IPS-18a (cell line): ENCODE measurements around the gene MFAP2.

Source experiments
- H3K27ac ChIP-seq: one replicate; pipeline ENCODE4 v1.5.1; 2013; ENCODE audit warnings: low read length
- H3K27me3 ChIP-seq: one replicate; pipeline ENCODE4 v1.6.1; 2013; ENCODE audit warnings: mild to moderate bottlenecking, low read length; ENCODE audit not compliant: control insufficient read depth, insufficient read depth
- H3K36me3 ChIP-seq: one replicate; pipeline ENCODE4 v1.6.1; 2013; ENCODE audit warnings: low read depth, low read length; ENCODE audit not compliant: control insufficient read depth
- H3K4me1 ChIP-seq: one replicate; pipeline ENCODE4 v1.6.1; 2013; ENCODE audit warnings: low read depth, low read length; ENCODE audit not compliant: control insufficient read depth
- H3K4me3 ChIP-seq: one replicate; pipeline ENCODE4 v1.5.1; 2013; ENCODE audit warnings: low read length
- H3K9ac ChIP-seq: one replicate; pipeline ENCODE4 v1.6.1; 2013; ENCODE audit warnings: mild to moderate bottlenecking, low read length, moderate library complexity
- H3K9me3 ChIP-seq: one replicate; pipeline ENCODE4 v1.6.1; 2013; ENCODE audit warnings: low read depth, low read length; ENCODE audit not compliant: control insufficient read depth

Gene MFAP2

DNA sequence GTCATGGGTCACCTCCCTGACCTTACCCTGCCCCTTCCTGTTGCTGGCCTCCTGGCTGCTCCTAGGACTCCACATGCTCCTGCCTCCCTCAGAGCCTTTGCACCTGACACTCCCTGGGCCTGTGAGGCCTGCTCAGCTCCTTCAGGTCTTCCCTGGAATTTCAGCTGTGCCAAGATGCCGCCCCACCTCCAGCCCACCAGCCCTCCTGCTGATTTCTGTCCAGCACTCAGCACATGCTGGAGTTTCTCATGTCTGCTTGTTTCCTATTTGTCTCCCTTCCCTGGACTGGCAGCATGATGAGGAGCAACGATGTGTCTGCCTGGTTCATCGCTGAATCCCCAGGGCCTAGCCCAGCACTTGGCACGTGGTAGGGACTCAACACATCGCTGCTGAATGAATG, 3.0 kb downstream of the MFAP2 start:
- Histone ChIP-seq H3K9ac (no peak overlapping the region), H3K36me3 (no peaks in the 10 kb centered on the region), H3K27me3 (peaks cover 5% of the 10 kb centered on the region), H3K27ac (no peak overlapping the region), H3K4me3 (no peak overlapping the region), H3K4me1 (peaks cover 5% of the 10 kb centered on the region), H3K9me3 (no peaks in the 10 kb centered on the region)

DNA sequence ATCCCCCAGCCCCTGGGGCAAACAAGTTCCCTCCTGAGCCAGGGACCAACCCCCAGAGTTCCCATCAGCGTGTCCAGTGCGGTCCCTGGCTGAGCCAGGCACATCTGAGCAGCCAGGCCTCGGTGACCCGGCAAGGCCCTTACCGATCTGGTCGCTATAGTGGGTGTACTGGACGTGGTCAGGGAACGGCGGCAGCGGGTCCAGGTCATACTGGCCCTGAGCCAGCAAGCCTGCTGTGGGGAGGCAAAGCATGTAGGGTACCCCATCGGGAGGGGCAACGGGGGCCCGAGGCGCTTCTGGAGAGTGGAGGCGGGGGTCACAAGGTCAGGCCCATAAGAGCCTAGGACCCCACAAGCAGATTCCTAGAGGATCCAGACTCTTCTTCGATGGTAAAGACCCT, 3.5 kb downstream of the MFAP2 start:
- no peaks in the 10 kb centered on the region for H3K9me3 ChIP-seq
- peaks cover 5% of the 10 kb centered on the region for H3K4me1 ChIP-seq
- H3K4me3 ChIP-seq = no peak overlapping the region
- H3K36me3 ChIP-seq = no peaks in the 10 kb centered on the region
- no peak overlapping the region for H3K9ac ChIP-seq
- no peak overlapping the region for H3K27ac ChIP-seq
- peaks cover 5% of the 10 kb centered on the region for H3K27me3 ChIP-seq

GRCh38 chr1:16975838-16976237, 4.6 kb downstream of the MFAP2 start:
- Histone ChIP-seq H3K36me3 (peaks cover 4% of the 10 kb centered on the region), H3K27me3 (peaks cover 2% of the 10 kb centered on the region), H3K9ac (no peak overlapping the region), H3K4me1 (peaks cover 5% of the 10 kb centered on the region), H3K4me3 (no peak overlapping the region), H3K27ac (no peak overlapping the region), H3K9me3 (no peaks in the 10 kb centered on the region)

GRCh38 chr1:16975211-16975610, 5.2 kb downstream of the MFAP2 start:
- Histone ChIP-seq H3K4me1 (peaks cover 5% of the 10 kb centered on the region), H3K9me3 (no peaks in the 10 kb centered on the region), H3K9ac (no peak overlapping the region), H3K27ac (no peak overlapping the region), H3K27me3 (no peaks in the 10 kb centered on the region), H3K36me3 (peaks cover 5% of the 10 kb centered on the region), H3K4me3 (no peak overlapping the region)

GRCh38 chr1:16973215-16973614, 7.2 kb downstream of the MFAP2 start:
- Histone ChIP-seq H3K9me3 (no peaks in the 10 kb centered on the region), H3K36me3 (peaks cover 9% of the 10 kb centered on the region), H3K4me1 (no peaks in the 10 kb centered on the region), H3K4me3 (no peak overlapping the region), H3K27ac (no peak overlapping the region), H3K9ac (no peak overlapping the region), H3K27me3 (no peaks in the 10 kb centered on the region)

DNA sequence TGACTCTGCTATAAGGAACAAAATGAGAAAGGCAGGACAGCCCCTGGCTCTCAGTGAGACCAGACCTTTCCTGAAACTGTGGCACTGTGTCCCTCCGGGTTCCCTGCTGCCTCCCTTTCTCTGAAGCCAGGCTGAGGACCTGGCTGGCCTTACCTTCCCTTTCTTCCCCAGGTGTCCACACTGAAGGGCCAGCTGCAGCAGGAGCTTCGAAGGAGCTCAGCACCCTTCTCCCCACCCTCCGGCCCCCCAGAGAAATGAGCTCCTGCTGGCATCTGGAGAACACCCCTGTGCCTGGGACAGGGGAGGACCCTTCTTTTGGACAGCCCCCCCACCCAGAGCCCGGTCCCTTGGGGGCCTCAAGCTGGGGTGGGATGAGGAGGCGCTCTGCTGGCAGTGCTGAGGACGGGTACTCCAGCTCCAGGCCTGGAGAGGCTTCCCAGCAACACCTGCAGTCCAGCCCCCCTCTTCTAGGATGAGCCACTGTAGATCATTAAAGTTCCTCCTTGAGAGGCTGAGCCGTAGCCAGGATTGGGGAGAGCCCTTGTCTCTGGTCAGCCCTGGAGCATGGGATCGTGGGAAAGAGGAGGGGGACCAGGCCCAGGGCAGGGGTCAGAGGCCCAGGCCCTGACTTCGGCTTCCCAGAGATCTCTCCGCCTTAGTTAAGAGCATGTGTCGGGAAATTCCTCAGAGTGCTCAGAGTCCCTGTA, 8.1 kb downstream of the MFAP2 start:
- no peak overlapping the region for H3K27ac ChIP-seq
- H3K9ac ChIP-seq = no peak overlapping the region
- peaks cover 10% of the 10 kb centered on the region for H3K36me3 ChIP-seq
- no peaks in the 10 kb centered on the region for H3K9me3 ChIP-seq
- H3K4me1 ChIP-seq = no peaks in the 10 kb centered on the region
- H3K27me3 ChIP-seq = no peaks in the 10 kb centered on the region
- no peak overlapping the region for H3K4me3 ChIP-seq

GRCh38 chr1:16971341-16972188, 8.9 kb downstream of the MFAP2 start:
- H3K4me3 ChIP-seq = no peak overlapping the region
- peaks cover 13% of the 10 kb centered on the region for H3K36me3 ChIP-seq
- no peaks in the 10 kb centered on the region for H3K27me3 ChIP-seq
- H3K4me1 ChIP-seq = no peaks in the 10 kb centered on the region
- no peak overlapping the region for H3K27ac ChIP-seq
- no peaks in the 10 kb centered on the region for H3K9me3 ChIP-seq
- H3K9ac ChIP-seq = no peak overlapping the region

GRCh38 chr1:16970132-16970910, 10.1 kb downstream of the MFAP2 start:
- Histone ChIP-seq H3K9ac (no peak overlapping the region), H3K9me3 (no peaks in the 10 kb centered on the region), H3K4me1 (no peaks in the 10 kb centered on the region), H3K27ac (no peak overlapping the region), H3K4me3 (no peak overlapping the region), H3K36me3 (peaks cover 24% of the 10 kb centered on the region), H3K27me3 (no peaks in the 10 kb centered on the region)

GRCh38 chr1:16969651-16970050, 10.8 kb downstream of the MFAP2 start:
- Histone ChIP-seq H3K4me3 (no peak overlapping the region), H3K27ac (no peak overlapping the region), H3K4me1 (no peaks in the 10 kb centered on the region), H3K9ac (no peak overlapping the region), H3K27me3 (no peaks in the 10 kb centered on the region), H3K9me3 (no peaks in the 10 kb centered on the region), H3K36me3 (peaks cover 29% of the 10 kb centered on the region)

- Histone ChIP-seq H3K27ac (no peak overlapping the region), H3K9me3 (no peaks in the 10 kb centered on the region), H3K27me3 (no peaks in the 10 kb centered on the region), H3K9ac (no peak overlapping the region), H3K36me3 (peaks cover 29% of the 10 kb centered on the region), H3K4me1 (no peaks in the 10 kb centered on the region), H3K4me3 (no peak overlapping the region)
Observed at GRCh38 chr1:16969057-16969611, 11.3 kb downstream of the MFAP2 start.

- H3K36me3 ChIP-seq = peaks cover 29% of the 10 kb centered on the region
- no peaks in the 10 kb centered on the region for H3K27me3 ChIP-seq
- H3K9ac ChIP-seq = no peak overlapping the region
- H3K4me3 ChIP-seq = no peak overlapping the region
- no peak overlapping the region for H3K27ac ChIP-seq
- H3K9me3 ChIP-seq = no peaks in the 10 kb centered on the region
- no peaks in the 10 kb centered on the region for H3K4me1 ChIP-seq
Observed at GRCh38 chr1:16968372-16968771, 12.0 kb downstream of the MFAP2 start.
